K562 (cell line): ENCODE data around the gene SLC22A23. TPM values are rescaled to one million over a fixed set of nuclear protein-coding genes. Genes with fewer than 3 reads are reported as not detected.

Source experiments
- ARHGAP35 ChIP-seq: fragments of 450-650 bp; IDR thresholded peaks from 2 replicates; pipeline ENCODE4 v1.6.1; 2018; ENCODE audit not compliant: partially characterized antibody
- DDX20 ChIP-seq: fragments of 450-650 bp; IDR thresholded peaks from 2 replicates; pipeline ENCODE4 v1.6.1; 2016; ENCODE audit warnings: missing genetic modification characterization, low read depth, mild to moderate bottlenecking, missing compliant biosample characterization, moderate library complexity
- HDAC3 ChIP-seq: fragments of 450-650 bp; IDR thresholded peaks from 2 replicates; pipeline ENCODE4 v1.6.1; 2018; ENCODE audit warnings: borderline replicate concordance, mild to moderate bottlenecking, moderate library complexity; ENCODE audit not compliant: partially characterized antibody
- IFI16 ChIP-seq: fragments of 250-450 bp; sonication (Bioruptor Pico); IDR thresholded peaks from 2 replicates; pipeline ENCODE4 v2.1.2; 2022; ENCODE audit warnings: mild to moderate bottlenecking, inconsistent platforms
- KDM1A ChIP-seq, 2 experiments: fragments of 450-650 bp; IDR thresholded peaks; 2 replicates each; pipeline ENCODE4 v1.6.1; 2016; ENCODE audit warnings: mild to moderate bottlenecking in 2 of 2
- KLF16 ChIP-seq: IDR thresholded peaks from 2 replicates; pipeline ENCODE4 v1.6.1; 2016; ENCODE audit warnings: antibody characterized with exemption
- PCBP2 ChIP-seq: fragments of 200-400 bp; formaldehyde crosslinking; IDR thresholded peaks from 2 replicates; pipeline ENCODE4 v1.6.1; 2018; ENCODE audit warnings: low read length, low read depth, mild to moderate bottlenecking, moderate library complexity; ENCODE audit not compliant: poor library complexity, severe bottlenecking
- RBM34 ChIP-seq: fragments of 200-400 bp; formaldehyde crosslinking; IDR thresholded peaks from 2 replicates; pipeline ENCODE4 v1.6.1; 2018; ENCODE audit warnings: low read length, borderline replicate concordance; ENCODE audit not compliant: insufficient read depth
- RFX5 ChIP-seq: IDR thresholded peaks from 2 replicates; pipeline ENCODE4 v1.6.1; 2011; ENCODE audit warnings: low read depth, mild to moderate bottlenecking, improper control_type of control experiment, low read length
- TBL1XR1 ChIP-seq, 2 experiments: IDR thresholded peaks; 2 replicates each; pipeline ENCODE4 v1.6.1; 2012; ENCODE audit warnings: improper control_type of control experiment in 2 of 2, low read length in 2 of 2, mild to moderate bottlenecking in 1 of 2
- ZBTB1 ChIP-seq: sonication (generic); formaldehyde crosslinking; IDR thresholded peaks from 2 replicates; pipeline ENCODE4 v1.8.1; 2023; ENCODE audit warnings: missing genetic modification reagents, low read depth, mild to moderate bottlenecking, borderline replicate concordance
- ZNF124 ChIP-seq: sonication (generic); formaldehyde crosslinking; IDR thresholded peaks from 2 replicates; pipeline ENCODE4 v1.8.1; 2022; ENCODE audit warnings: missing genetic modification reagents
- ZNF707 ChIP-seq: fragments of 250-450 bp; sonication (Bioruptor Pico); conservative IDR thresholded peaks from 2 replicates; pipeline ENCODE4 v1.8.0; 2022; ENCODE audit warnings: inconsistent platforms, mild to moderate bottlenecking, moderate library complexity
- ZNF79 ChIP-seq: fragments of 250-450 bp; sonication (Bioruptor Pico); IDR thresholded peaks from 2 replicates; pipeline ENCODE4 v1.4.0; 2020; ENCODE audit warnings: low read depth, mild to moderate bottlenecking, moderate library complexity
- polyA plus RNA-seq, 8 experiments: library from polyadenylated mRNA; depleted of rRNA in 4 of 8; stranded (reverse) in 5 of 8; unstranded in 3 of 8; fragments of >200 nt; fragmentation: Nextera tagmentation in 2 of 8; fragmentation: Illumina TruSeq in 1 of 8; extraction: Ambion mirVana in 2 of 8; extraction: Trizol in 1 of 8; gene quantifications; 2 replicates each; pipeline versions ENCODE4 v1.2.1 to v1.2.3, GENCODE V29; 2011 to 2014; ENCODE audit warnings: inconsistent platforms in 1 of 8, missing spikeins in 1 of 8
- total RNA-seq, 7 experiments: library from RNA; depleted of rRNA in 6 of 7; stranded (reverse); fragments of >200 nt in 6 of 7; fragmentation: Illumina TruSeq in 2 of 7; extraction: Trizol in 2 of 7; gene quantifications; 2 replicates each; pipeline versions ENCODE4 v1.2.1 to v1.2.3, GENCODE V29; 2011 to 2021; ENCODE audit warnings: low replicate concordance in 1 of 7
- TF ChIP-seq, protein P1 (sequence below): fragments of 450-650 bp; IDR thresholded peaks from 2 replicates; pipeline ENCODE4 v1.6.1; 2018; ENCODE audit warnings: mild to moderate bottlenecking, low read depth; ENCODE audit not compliant: partially characterized antibody
- TF ChIP-seq, protein P2 (sequence below), 3 experiments: fragments of 200-800 bp in 1 of 3; fragments of 250-450 bp in 1 of 3; fragments of 450-650 bp in 1 of 3; sonication (Bioruptor Pico) in 1 of 3; sonication (Bioruptor generic) in 1 of 3; formaldehyde crosslinking in 1 of 3; IDR thresholded peaks; 2 replicates each; pipeline versions ENCODE4 v1.6.1 to v1.8.0; 2016 to 2022; ENCODE audit warnings: mild to moderate bottlenecking in 2 of 3, missing genetic modification characterization in 2 of 3, missing compliant biosample characterization in 1 of 3, moderate library complexity in 1 of 3
- TF ChIP-seq, protein P3 (sequence below): fragments of 450-650 bp; IDR thresholded peaks from 2 replicates; pipeline ENCODE4 v1.6.1; 2017; ENCODE audit warnings: antibody characterized with exemption, mild to moderate bottlenecking

SLC22A23 gene
- total and polyA plus RNA-seq, 9 of the 15 experiments (the other 6 are each of a cell fraction or from before 2014, with no cell fraction given) = 0.30 to 8.7 (median 2.5) TPM

DNA sequence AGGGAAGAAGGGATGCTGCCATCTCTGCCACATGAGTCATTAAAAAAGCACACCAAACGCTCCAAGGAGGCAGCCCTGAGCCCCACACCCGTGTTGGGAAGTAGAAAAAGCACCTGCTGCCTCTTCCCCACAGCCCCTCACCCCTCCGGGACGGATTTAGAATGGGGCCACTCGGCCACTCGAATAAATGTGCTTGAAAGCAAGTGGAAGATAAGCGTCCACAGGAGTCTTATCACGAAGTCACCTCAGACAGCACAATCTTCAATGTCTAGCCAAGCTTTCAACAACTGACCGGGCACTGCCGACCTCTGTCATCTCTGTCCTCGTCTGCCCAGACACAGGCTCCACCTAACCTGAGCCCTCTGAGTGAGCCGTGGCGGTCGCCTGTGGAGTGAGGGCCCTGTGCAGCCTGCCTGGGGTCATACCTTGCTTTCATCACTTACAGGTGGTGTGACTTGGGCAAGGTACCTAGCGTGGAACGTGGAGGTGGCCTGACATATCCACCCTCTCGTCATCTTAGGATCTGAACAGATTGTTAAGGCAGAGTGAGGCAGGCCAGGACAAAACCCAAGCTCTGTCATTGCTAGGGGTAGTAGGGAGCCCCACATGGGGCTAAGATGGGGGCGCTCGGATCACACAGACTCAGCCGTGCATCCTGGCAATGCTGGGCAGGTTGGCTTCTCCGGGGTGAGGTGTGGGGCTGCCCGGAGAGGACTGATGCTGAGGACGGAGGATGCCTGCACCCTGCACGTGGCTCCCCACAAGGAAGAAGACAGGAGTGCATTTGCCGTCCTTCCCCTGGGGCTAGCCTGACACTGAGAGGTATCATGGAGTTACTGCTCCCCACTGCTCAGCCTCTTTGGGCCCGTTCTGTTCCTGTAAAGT, 163.3 kb downstream of the SLC22A23 start (continued):
- TF ChIP-seq ZNF707 (CRISPR knock-in tag) (no peak), HDAC3 (peak; percentile 28), TBL1XR1 (IDR thresholded peaks at IDR 0.05; ENCODE audit: low read length in 2 of 2) (peak in 1 of 2 experiments; percentile 59; a peak in 1 of 4 replicates), KLF16 (peak; percentile 38; the same call in 1 of the 2 replicates), KDM1A (IDR thresholded peaks at IDR 0.05) (peak; percentile 37 to 41; a peak in 1 of 4 replicates), IFI16 (no peak), ZBTB1 (CRISPR knock-in tag) (no peak), ARHGAP35 (no peak), PCBP2 (no peak), RBM34 (no peak), RFX5 (no peak), ZNF79 (no peak), ZNF124 (CRISPR knock-in tag) (no peak), DDX20 (tag) (no peak)
- TF ChIP-seq, protein P1, sequence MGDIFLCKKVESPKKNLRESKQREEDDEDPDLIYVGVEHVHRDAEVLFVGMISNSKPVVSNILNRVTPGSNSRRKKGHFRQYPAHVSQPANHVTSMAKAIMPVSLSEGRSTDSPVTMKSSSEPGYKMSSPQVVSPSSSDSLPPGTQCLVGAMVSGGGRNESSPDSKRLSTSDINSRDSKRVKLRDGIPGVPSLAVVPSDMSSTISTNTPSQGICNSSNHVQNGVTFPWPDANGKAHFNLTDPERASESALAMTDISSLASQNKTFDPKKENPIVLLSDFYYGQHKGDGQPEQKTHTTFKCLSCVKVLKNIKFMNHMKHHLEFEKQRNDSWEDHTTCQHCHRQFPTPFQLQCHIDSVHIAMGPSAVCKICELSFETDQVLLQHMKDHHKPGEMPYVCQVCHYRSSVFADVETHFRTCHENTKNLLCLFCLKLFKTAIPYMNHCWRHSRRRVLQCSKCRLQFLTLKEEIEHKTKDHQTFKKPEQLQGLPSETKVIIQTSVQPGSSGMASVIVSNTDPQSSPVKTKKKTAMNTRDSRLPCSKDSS = no peak
- TF ChIP-seq, protein P2, sequence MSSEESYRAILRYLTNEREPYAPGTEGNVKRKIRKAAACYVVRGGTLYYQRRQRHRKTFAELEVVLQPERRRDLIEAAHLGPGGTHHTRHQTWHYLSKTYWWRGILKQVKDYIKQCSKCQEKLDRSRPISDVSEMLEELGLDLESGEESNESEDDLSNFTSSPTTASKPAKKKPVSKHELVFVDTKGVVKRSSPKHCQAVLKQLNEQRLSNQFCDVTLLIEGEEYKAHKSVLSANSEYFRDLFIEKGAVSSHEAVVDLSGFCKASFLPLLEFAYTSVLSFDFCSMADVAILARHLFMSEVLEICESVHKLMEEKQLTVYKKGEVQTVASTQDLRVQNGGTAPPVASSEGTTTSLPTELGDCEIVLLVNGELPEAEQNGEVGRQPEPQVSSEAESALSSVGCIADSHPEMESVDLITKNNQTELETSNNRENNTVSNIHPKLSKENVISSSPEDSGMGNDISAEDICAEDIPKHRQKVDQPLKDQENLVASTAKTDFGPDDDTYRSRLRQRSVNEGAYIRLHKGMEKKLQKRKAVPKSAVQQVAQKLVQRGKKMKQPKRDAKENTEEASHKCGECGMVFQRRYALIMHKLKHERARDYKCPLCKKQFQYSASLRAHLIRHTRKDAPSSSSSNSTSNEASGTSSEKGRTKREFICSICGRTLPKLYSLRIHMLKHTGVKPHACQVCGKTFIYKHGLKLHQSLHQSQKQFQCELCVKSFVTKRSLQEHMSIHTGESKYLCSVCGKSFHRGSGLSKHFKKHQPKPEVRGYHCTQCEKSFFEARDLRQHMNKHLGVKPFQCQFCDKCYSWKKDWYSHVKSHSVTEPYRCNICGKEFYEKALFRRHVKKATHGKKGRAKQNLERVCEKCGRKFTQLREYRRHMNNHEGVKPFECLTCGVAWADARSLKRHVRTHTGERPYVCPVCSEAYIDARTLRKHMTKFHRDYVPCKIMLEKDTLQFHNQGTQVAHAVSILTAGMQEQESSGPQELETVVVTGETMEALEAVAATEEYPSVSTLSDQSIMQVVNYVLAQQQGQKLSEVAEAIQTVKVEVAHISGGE (CRISPR knock-in tag; IDR thresholded peaks at IDR 0.05) = 0 out of 6 replicates have a peak, but pooled peaks of 1 of the 3 experiments have one; percentile 10
- TF ChIP-seq, protein P3, sequence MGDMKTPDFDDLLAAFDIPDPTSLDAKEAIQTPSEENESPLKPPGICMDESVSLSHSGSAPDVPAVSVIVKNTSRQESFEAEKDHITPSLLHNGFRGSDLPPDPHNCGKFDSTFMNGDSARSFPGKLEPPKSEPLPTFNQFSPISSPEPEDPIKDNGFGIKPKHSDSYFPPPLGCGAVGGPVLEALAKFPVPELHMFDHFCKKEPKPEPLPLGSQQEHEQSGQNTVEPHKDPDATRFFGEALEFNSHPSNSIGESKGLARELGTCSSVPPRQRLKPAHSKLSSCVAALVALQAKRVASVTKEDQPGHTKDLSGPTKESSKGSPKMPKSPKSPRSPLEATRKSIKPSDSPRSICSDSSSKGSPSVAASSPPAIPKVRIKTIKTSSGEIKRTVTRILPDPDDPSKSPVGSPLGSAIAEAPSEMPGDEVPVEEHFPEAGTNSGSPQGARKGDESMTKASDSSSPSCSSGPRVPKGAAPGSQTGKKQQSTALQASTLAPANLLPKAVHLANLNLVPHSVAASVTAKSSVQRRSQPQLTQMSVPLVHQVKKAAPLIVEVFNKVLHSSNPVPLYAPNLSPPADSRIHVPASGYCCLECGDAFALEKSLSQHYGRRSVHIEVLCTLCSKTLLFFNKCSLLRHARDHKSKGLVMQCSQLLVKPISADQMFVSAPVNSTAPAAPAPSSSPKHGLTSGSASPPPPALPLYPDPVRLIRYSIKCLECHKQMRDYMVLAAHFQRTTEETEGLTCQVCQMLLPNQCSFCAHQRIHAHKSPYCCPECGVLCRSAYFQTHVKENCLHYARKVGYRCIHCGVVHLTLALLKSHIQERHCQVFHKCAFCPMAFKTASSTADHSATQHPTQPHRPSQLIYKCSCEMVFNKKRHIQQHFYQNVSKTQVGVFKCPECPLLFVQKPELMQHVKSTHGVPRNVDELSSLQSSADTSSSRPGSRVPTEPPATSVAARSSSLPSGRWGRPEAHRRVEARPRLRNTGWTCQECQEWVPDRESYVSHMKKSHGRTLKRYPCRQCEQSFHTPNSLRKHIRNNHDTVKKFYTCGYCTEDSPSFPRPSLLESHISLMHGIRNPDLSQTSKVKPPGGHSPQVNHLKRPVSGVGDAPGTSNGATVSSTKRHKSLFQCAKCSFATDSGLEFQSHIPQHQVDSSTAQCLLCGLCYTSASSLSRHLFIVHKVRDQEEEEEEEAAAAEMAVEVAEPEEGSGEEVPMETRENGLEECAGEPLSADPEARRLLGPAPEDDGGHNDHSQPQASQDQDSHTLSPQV = no peak
